ENCODE measurements around the gene CCDC137.

Gene CCDC137

GRCh38 chr17:81655378-81656117 is 11.0 kb upstream of the CCDC137 start:
- Histone ChIP-seq H3K36me3 (ENCODE audit: insufficient read depth, low read length) (no peaks in the 10 kb centered on the region), H3K27ac (ENCODE audit: low read depth, low read length) (no peak overlapping the region), H3K4me3 (ENCODE audit: low read depth in 1 of 2, low read length in 2 of 2) (no peak overlapping the region), H3K27me3 (ENCODE audit: control insufficient read depth in 1 of 2, insufficient read depth in 2 of 2, low read length in 2 of 2) (peaks cover 3 to 31% of the 10 kb centered on the region in 2 donors), H3K4me1 (ENCODE audit: insufficient read depth, low read length) (no peaks in the 10 kb centered on the region), H3K9ac (ENCODE audit: low read length) (no peak overlapping the region), H3K9me3 (ENCODE audit: low read length) (no peaks in the 10 kb centered on the region)

DNA sequence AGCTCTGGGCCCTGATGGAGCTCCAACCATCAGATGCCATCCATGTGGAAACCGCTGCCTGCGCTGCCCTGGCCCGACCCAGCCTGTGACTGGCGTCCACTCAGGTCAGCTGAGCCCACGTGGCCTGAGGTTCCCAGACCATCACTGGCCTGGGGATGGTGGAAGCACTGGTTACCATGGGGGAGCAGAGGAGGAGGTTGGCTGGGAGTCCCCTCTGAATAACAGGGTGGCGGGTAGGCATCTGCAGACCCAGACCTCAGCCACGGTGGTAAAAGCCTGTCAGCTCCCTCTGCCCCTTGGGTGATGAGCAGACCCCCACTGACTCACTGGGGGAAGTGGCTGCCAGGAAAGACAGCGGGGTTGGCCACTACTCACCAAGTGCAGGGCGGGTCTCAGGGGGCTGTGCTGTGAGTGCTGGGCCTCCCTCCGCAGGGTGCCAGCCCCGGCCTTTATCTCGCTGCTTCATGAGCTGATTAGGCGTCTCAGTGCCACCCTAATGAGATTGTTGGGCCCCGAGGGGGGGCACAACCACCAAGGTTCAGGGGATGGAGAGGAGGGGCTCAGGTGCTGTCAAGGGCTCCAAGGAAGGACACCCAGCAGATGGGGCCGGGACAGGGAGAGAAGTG is 10.3 kb upstream of the CCDC137 start, which contains the start of gene PDE6G:
PDE6G (minus strand) TSS at position 425 of the 626 bp plus-strand sequence. CDS start 3,237 bp downstream, outside the sequence.
- Histone ChIP-seq H3K4me3 (ENCODE audit: low read depth in 1 of 2, low read length in 2 of 2) (no peak within 1 kb of the TSS), H3K9me3 (ENCODE audit: low read length) (no peaks in the 10 kb centered on the region), H3K27me3 (ENCODE audit: control insufficient read depth in 1 of 2, insufficient read depth in 2 of 2, low read length in 2 of 2) (peaks cover 0 to 24% of the 10 kb centered on the region in 2 donors), H3K4me1 (ENCODE audit: insufficient read depth, low read length) (no peaks in the 10 kb centered on the region), H3K27ac (ENCODE audit: low read depth, low read length) (no peak within 1 kb of the TSS), H3K9ac (ENCODE audit: low read length) (no peak within 1 kb of the TSS), H3K36me3 (ENCODE audit: insufficient read depth, low read length) (no peaks in the 10 kb centered on the region)

- Histone ChIP-seq H3K27ac (ENCODE audit: low read depth, low read length) (no peak overlapping the region), H3K27me3 (ENCODE audit: control insufficient read depth in 1 of 2, insufficient read depth in 2 of 2, low read length in 2 of 2) (peaks cover 0 to 18% of the 10 kb centered on the region in 2 donors), H3K9ac (ENCODE audit: low read length) (no peak overlapping the region), H3K36me3 (ENCODE audit: insufficient read depth, low read length) (no peaks in the 10 kb centered on the region), H3K4me3 (ENCODE audit: low read depth in 1 of 2, low read length in 2 of 2) (no peak overlapping the region), H3K9me3 (ENCODE audit: low read length) (no peaks in the 10 kb centered on the region), H3K4me1 (ENCODE audit: insufficient read depth, low read length) (no peaks in the 10 kb centered on the region)
Measured at GRCh38 chr17:81656835-81657234, 9.7 kb upstream of the CCDC137 start.

- no peaks in the 10 kb centered on the region for H3K9me3 ChIP-seq (ENCODE audit: low read length)
- H3K4me1 ChIP-seq (ENCODE audit: insufficient read depth, low read length) = no peaks in the 10 kb centered on the region
- H3K27ac ChIP-seq (ENCODE audit: low read depth, low read length) = no peak overlapping the region
- peaks cover 0 to 6% of the 10 kb centered on the region in 2 donors for H3K27me3 ChIP-seq (ENCODE audit: control insufficient read depth in 1 of 2, insufficient read depth in 2 of 2, low read length in 2 of 2)
- no peaks in the 10 kb centered on the region for H3K36me3 ChIP-seq (ENCODE audit: insufficient read depth, low read length)
- no peak overlapping the region for H3K9ac ChIP-seq (ENCODE audit: low read length)
- no peak overlapping the region for H3K4me3 ChIP-seq (ENCODE audit: low read depth in 1 of 2, low read length in 2 of 2)
Measured at GRCh38 chr17:81659038-81659437, 7.5 kb upstream of the CCDC137 start.

- H3K4me1 ChIP-seq (ENCODE audit: insufficient read depth, low read length) = peaks cover 2% of the 10 kb centered on the region
- peaks cover 0 to 2% of the 10 kb centered on the region in 2 donors for H3K27me3 ChIP-seq (ENCODE audit: control insufficient read depth in 1 of 2, insufficient read depth in 2 of 2, low read length in 2 of 2)
- H3K36me3 ChIP-seq (ENCODE audit: insufficient read depth, low read length) = no peaks in the 10 kb centered on the region
- no peak overlapping the region for H3K4me3 ChIP-seq (ENCODE audit: low read depth in 1 of 2, low read length in 2 of 2)
- no peaks in the 10 kb centered on the region for H3K9me3 ChIP-seq (ENCODE audit: low read length)
- H3K27ac ChIP-seq (ENCODE audit: low read depth, low read length) = no peak overlapping the region
- H3K9ac ChIP-seq (ENCODE audit: low read length) = no peak overlapping the region
Measured at GRCh38 chr17:81660441-81660840, 6.1 kb upstream of the CCDC137 start.

DNA sequence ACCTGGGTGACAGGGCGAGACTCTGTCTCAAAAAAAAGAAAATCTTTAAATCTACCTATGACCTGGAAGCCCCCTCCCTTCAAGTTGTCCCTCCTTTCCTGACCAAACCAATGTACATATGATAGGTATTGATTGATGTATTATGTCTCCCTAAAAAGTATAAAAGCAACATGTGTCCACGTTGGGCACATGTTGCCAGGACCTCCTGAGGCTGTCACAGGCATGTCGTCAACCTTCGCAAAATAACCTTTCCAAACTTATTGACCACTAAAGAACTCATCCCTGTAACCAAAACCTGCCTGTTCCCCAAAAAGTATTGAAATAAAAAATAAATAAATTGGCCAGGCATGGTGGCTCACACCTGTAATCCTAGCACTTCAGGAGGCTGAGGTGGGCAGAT is 4.5 kb upstream of the CCDC137 start:
- peaks cover 8% of the 10 kb centered on the region for H3K4me1 ChIP-seq (ENCODE audit: insufficient read depth, low read length)

GRCh38 chr17:81664051-81664470 is 2.5 kb upstream of the CCDC137 start:
- peaks cover 22% of the 10 kb centered on the region for H3K4me1 ChIP-seq (ENCODE audit: insufficient read depth, low read length)

More for the DNA sequence above, 4.5 kb upstream of the CCDC137 start:
- no peaks in the 10 kb centered on the region for H3K9me3 ChIP-seq (ENCODE audit: low read length)
- no peak overlapping the region for H3K9ac ChIP-seq (ENCODE audit: low read length)
- H3K27me3 ChIP-seq (ENCODE audit: control insufficient read depth in 1 of 2, insufficient read depth in 2 of 2, low read length in 2 of 2) = no peaks in the 10 kb centered on the region
- H3K4me3 ChIP-seq (ENCODE audit: low read depth in 1 of 2, low read length in 2 of 2) = no peak overlapping the region
- no peak overlapping the region for H3K27ac ChIP-seq (ENCODE audit: low read depth, low read length)
- H3K36me3 ChIP-seq (ENCODE audit: insufficient read depth, low read length) = no peaks in the 10 kb centered on the region

GRCh38 chr17:81665205-81666091 is 1.1 kb upstream of the CCDC137 start:
- peaks cover 22% of the 10 kb centered on the region for H3K4me1 ChIP-seq (ENCODE audit: insufficient read depth, low read length)
- H3K4me3 ChIP-seq (ENCODE audit: low read depth in 1 of 2, low read length in 2 of 2) = peak overlapping the region; percentile 79 to 92
- peak overlapping the region; percentile 85 for H3K27ac ChIP-seq (ENCODE audit: low read depth, low read length)
- H3K36me3 ChIP-seq (ENCODE audit: insufficient read depth, low read length) = peaks cover 8% of the 10 kb centered on the region
- H3K9me3 ChIP-seq (ENCODE audit: low read length) = no peaks in the 10 kb centered on the region
- no peaks in the 10 kb centered on the region for H3K27me3 ChIP-seq (ENCODE audit: control insufficient read depth in 1 of 2, insufficient read depth in 2 of 2, low read length in 2 of 2)
- H3K9ac ChIP-seq (ENCODE audit: low read length) = peak overlapping the region; percentile 95

More at GRCh38 chr17:81664051-81664470, 2.5 kb upstream of the CCDC137 start:
- Histone ChIP-seq H3K36me3 (ENCODE audit: insufficient read depth, low read length) (no peaks in the 10 kb centered on the region), H3K27ac (ENCODE audit: low read depth, low read length) (no peak overlapping the region), H3K9me3 (ENCODE audit: low read length) (no peaks in the 10 kb centered on the region), H3K4me3 (ENCODE audit: low read depth in 1 of 2, low read length in 2 of 2) (no peak overlapping the region), H3K9ac (ENCODE audit: low read length) (no peak overlapping the region), H3K27me3 (ENCODE audit: control insufficient read depth in 1 of 2, insufficient read depth in 2 of 2, low read length in 2 of 2) (no peaks in the 10 kb centered on the region)

DNA sequence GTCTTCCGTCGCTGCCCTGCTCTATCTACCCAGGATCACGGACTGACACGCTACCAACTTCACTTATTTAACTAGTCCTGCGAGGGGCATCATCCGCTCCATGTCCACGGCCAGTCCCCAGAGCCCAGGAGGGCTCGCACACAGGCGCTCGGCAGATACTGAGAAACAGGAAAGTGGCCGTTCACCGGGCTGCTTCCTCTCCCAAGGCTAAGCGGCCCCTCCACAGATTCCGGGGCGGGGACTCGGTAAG is 520 bp upstream of the CCDC137 start:
- Histone ChIP-seq H3K9me3 (ENCODE audit: low read length) (no peaks in the 10 kb centered on the region), H3K4me1 (ENCODE audit: insufficient read depth, low read length) (peaks cover 22% of the 10 kb centered on the region), H3K27ac (ENCODE audit: low read depth, low read length) (peak overlapping the region; percentile 85), H3K27me3 (ENCODE audit: control insufficient read depth in 1 of 2, insufficient read depth in 2 of 2, low read length in 2 of 2) (no peaks in the 10 kb centered on the region), H3K36me3 (ENCODE audit: insufficient read depth, low read length) (peaks cover 11% of the 10 kb centered on the region), H3K4me3 (ENCODE audit: low read depth in 1 of 2, low read length in 2 of 2) (peak overlapping the region; percentile 79 to 92), H3K9ac (ENCODE audit: low read length) (peak overlapping the region; percentile 95)

DNA sequence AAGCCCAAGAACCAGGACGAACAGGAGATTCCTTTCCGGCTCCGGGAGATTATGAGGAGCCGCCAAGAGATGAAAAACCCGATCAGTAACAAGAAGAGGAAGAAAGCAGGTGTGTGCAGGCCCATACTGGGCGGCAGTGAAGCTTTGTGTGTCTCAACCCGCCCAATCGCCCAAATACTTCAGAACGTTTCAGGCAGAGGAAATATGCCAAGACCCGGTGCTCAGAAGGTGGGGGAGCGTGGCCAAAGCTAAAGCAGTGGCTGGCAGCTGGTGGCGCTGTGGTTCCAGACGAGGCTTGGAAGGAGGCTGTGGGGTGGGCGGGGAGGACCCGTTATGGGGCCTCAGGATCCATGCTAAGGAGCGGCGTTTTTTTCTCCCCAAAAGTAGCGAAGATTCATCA is 1.2 kb downstream of the CCDC137 start:
- H3K27me3 ChIP-seq (ENCODE audit: control insufficient read depth in 1 of 2, insufficient read depth in 2 of 2, low read length in 2 of 2) = no peaks in the 10 kb centered on the region
- H3K27ac ChIP-seq (ENCODE audit: low read depth, low read length) = no peak overlapping the region
- H3K4me1 ChIP-seq (ENCODE audit: insufficient read depth, low read length) = peaks cover 22% of the 10 kb centered on the region
- no peak overlapping the region for H3K4me3 ChIP-seq (ENCODE audit: low read depth in 1 of 2, low read length in 2 of 2)
- H3K9me3 ChIP-seq (ENCODE audit: low read length) = no peaks in the 10 kb centered on the region
- peaks cover 27% of the 10 kb centered on the region for H3K36me3 ChIP-seq (ENCODE audit: insufficient read depth, low read length)
- H3K9ac ChIP-seq (ENCODE audit: low read length) = no peak overlapping the region

- no peak overlapping the region for H3K27ac ChIP-seq (ENCODE audit: low read depth, low read length)
- H3K4me3 ChIP-seq (ENCODE audit: low read depth in 1 of 2, low read length in 2 of 2) = no peak overlapping the region
- no peaks in the 10 kb centered on the region for H3K9me3 ChIP-seq (ENCODE audit: low read length)
- no peaks in the 10 kb centered on the region for H3K27me3 ChIP-seq (ENCODE audit: control insufficient read depth in 1 of 2, insufficient read depth in 2 of 2, low read length in 2 of 2)
- peaks cover 32% of the 10 kb centered on the region for H3K36me3 ChIP-seq (ENCODE audit: insufficient read depth, low read length)
- H3K4me1 ChIP-seq (ENCODE audit: insufficient read depth, low read length) = peaks cover 9% of the 10 kb centered on the region
- no peak overlapping the region for H3K9ac ChIP-seq (ENCODE audit: low read length)
Measured at GRCh38 chr17:81672504-81672903, 6.0 kb downstream of the CCDC137 start.
